GM23338 (cell line): Measurements from ENCODE around the gene DZIP1. TPM values are rescaled to one million over a fixed set of nuclear protein-coding genes. Genes with fewer than 3 reads are reported as not detected.

ENCODE experiments used
- CREB1 ChIP-seq: fragments of 250-450 bp; sonication (Bioruptor Pico); IDR thresholded peaks from 2 replicates; pipeline ENCODE4 v1.5.0; 2020; ENCODE audit warnings: low read depth, mild to moderate bottlenecking, moderate library complexity
- CTCF ChIP-seq, 2 experiments: fragments of 200-600 bp in 1 of 2; sonication (generic) in 1 of 2; conservative IDR thresholded peaks; 2 replicates each; pipeline versions ENCODE4 v1.5.1 to v1.6.1; 2016 to 2017; ENCODE audit warnings: antibody characterized with exemption in 2 of 2, low read depth in 2 of 2, mild to moderate bottlenecking in 2 of 2, moderate library complexity in 1 of 2
- ETS1 ChIP-seq: IDR thresholded peaks from 2 replicates; pipeline ENCODE4 v1.6.1; 2016; ENCODE audit warnings: antibody characterized with exemption
- EZH2 ChIP-seq: fragments of 200-600 bp; sonication (generic); IDR thresholded peaks from one replicate; pipeline ENCODE4 v1.8.0; 2017; ENCODE audit warnings: antibody characterized with exemption, mild to moderate bottlenecking, low read depth; ENCODE audit not compliant: unreplicated experiment
- EZH2phosphoT487 ChIP-seq: fragments of 200-600 bp; sonication (generic); IDR thresholded peaks from one replicate; pipeline ENCODE4 v1.8.1; 2018; ENCODE audit warnings: antibody characterized with exemption; ENCODE audit not compliant: unreplicated experiment
- JUNB ChIP-seq: IDR thresholded peaks from one replicate; pipeline ENCODE4 v1.6.1; 2016; ENCODE audit warnings: antibody characterized with exemption; ENCODE audit not compliant: unreplicated experiment
- POLR2AphosphoS5 ChIP-seq: IDR thresholded peaks from 2 replicates; pipeline ENCODE4 v1.6.1; 2016; ENCODE audit warnings: antibody characterized with exemption, low read depth
- REST ChIP-seq: IDR thresholded peaks from one replicate; pipeline ENCODE4 v1.6.1; 2018; ENCODE audit warnings: antibody characterized with exemption; ENCODE audit not compliant: unreplicated experiment
- STAT1 ChIP-seq: IDR thresholded peaks from one replicate; pipeline ENCODE4 v1.6.1; 2016; ENCODE audit warnings: antibody characterized with exemption; ENCODE audit not compliant: unreplicated experiment
- ZNF114 ChIP-seq: fragments of 250-450 bp; sonication (Bioruptor Pico); IDR thresholded peaks from 2 replicates; pipeline ENCODE4 v1.5.0; 2020; ENCODE audit warnings: mild to moderate bottlenecking, moderate library complexity
- ZNF331 ChIP-seq: fragments of 250-450 bp; sonication (Bioruptor Pico); IDR thresholded peaks from 2 replicates; pipeline ENCODE4 v1.5.0; 2020; ENCODE audit warnings: low read depth, mild to moderate bottlenecking, moderate library complexity
- polyA plus RNA-seq: library from polyadenylated mRNA; unstranded; fragments of >200 nt; fragmentation: Nextera tagmentation; extraction: Ambion mirVana; gene quantifications from 2 replicates; pipeline ENCODE4 v1.2.1, GENCODE V29; 2016
- total RNA-seq: library from RNA; depleted of rRNA; stranded (reverse); fragments of >200 nt; shearing (Covaris generic); gene quantifications from 2 replicates; pipeline ENCODE4 v1.2.3, GENCODE V29; 2014
- TF ChIP-seq, protein P1 (sequence below): fragments of 250-450 bp; sonication (Bioruptor Pico); IDR thresholded peaks from 2 replicates; pipeline ENCODE4 v1.5.0; 2020; ENCODE audit warnings: mild to moderate bottlenecking, moderate library complexity

DZIP1 gene
- total and polyA plus RNA-seq, 2 experiments from 2014 or later = 10.6 to 24.2 TPM

DNA sequence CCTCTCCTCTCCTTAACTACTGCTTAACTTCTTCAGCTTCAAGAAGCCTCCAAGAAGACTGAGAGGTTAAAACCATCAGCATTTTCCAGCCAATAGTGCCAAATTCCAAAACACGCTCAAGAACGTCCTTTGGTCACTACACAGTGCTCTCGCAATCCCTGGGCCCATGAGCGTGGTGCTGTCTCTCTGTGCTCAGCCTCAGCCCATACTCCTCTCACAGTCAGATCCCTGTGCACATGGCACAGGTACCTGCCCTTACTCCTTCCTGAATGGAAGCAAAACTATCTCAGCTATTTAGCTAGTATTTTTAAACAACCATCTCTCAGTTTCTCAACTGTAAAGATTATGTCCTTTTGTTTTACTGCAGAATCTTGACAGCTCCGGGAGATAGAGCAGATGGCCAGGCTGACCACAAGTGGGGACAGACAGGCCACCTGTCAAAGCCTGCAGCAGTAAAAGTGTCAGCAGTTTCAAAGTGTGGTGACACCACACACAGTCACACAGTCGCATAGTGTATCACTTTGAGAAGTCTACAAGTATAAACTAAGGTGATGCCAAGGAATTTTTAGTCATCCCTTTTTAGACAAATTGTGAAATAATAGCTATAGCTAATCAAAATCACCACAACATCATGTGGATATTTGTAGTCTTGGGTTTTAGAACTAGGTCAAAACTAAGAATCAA is 35.7 kb downstream of the DZIP1 start (continued):
- TF ChIP-seq, protein P1, sequence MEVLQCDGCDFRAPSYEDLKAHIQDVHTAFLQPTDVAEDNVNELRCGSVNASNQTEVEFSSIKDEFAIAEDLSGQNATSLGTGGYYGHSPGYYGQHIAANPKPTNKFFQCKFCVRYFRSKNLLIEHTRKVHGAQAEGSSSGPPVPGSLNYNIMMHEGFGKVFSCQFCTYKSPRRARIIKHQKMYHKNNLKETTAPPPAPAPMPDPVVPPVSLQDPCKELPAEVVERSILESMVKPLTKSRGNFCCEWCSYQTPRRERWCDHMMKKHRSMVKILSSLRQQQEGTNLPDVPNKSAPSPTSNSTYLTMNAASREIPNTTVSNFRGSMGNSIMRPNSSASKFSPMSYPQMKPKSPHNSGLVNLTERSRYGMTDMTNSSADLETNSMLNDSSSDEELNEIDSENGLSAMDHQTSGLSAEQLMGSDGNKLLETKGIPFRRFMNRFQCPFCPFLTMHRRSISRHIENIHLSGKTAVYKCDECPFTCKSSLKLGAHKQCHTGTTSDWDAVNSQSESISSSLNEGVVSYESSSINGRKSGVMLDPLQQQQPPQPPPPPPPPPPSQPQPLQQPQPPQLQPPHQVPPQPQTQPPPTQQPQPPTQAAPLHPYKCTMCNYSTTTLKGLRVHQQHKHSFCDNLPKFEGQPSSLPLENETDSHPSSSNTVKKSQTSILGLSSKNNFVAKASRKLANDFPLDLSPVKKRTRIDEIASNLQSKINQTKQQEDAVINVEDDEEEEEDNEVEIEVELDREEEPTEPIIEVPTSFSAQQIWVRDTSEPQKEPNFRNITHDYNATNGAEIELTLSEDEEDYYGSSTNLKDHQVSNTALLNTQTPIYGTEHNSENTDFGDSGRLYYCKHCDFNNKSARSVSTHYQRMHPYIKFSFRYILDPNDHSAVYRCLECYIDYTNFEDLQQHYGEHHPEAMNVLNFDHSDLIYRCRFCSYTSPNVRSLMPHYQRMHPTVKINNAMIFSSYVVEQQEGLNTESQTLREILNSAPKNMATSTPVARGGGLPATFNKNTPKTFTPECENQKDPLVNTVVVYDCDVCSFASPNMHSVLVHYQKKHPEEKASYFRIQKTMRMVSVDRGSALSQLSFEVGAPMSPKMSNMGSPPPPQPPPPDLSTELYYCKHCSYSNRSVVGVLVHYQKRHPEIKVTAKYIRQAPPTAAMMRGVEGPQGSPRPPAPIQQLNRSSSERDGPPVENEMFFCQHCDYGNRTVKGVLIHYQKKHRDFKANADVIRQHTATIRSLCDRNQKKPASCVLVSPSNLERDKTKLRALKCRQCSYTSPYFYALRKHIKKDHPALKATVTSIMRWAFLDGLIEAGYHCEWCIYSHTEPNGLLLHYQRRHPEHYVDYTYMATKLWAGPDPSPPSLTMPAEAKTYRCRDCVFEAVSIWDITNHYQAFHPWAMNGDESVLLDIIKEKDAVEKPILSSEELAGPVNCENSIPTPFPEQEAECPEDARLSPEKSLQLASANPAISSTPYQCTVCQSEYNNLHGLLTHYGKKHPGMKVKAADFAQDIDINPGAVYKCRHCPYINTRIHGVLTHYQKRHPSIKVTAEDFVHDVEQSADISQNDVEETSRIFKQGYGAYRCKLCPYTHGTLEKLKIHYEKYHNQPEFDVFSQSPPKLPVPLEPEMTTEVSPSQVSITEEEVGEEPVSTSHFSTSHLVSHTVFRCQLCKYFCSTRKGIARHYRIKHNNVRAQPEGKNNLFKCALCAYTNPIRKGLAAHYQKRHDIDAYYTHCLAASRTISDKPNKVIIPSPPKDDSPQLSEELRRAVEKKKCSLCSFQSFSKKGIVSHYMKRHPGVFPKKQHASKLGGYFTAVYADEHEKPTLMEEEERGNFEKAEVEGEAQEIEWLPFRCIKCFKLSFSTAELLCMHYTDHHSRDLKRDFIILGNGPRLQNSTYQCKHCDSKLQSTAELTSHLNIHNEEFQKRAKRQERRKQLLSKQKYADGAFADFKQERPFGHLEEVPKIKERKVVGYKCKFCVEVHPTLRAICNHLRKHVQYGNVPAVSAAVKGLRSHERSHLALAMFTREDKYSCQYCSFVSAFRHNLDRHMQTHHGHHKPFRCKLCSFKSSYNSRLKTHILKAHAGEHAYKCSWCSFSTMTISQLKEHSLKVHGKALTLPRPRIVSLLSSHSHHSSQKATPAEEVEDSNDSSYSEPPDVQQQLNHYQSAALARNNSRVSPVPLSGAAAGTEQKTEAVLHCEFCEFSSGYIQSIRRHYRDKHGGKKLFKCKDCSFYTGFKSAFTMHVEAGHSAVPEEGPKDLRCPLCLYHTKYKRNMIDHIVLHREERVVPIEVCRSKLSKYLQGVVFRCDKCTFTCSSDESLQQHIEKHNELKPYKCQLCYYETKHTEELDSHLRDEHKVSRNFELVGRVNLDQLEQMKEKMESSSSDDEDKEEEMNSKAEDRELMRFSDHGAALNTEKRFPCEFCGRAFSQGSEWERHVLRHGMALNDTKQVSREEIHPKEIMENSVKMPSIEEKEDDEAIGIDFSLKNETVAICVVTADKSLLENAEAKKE (CRISPR knock-in tag) = no peak
- TF ChIP-seq ZNF114 (CRISPR knock-in tag) (no peak), POLR2AphosphoS5 (no peak), STAT1 (no peak), ZNF331 (no peak), CTCF (conservative IDR thresholded peaks at IDR 0.05; ENCODE audit: low read depth in 2 of 2) (no peak), CREB1 (CRISPR knock-in tag) (no peak), EZH2 (no peak), ETS1 (no peak), REST (no peak), EZH2phosphoT487 (no peak), JUNB (no peak)
